Pancreas (tissue), 10 donors: ENCODE measurements around the gene DRAP1. TPM values are rescaled to one million over a fixed set of nuclear protein-coding genes. Genes with fewer than 3 reads are reported as not detected.
A peak's percentile ranks its signal among the peaks of the same experiment; 100 is the strongest.
"Not testable (repeated sequence)": the region's sequence is repeated elsewhere in the genome, so short reads cannot be mapped to it uniquely, and the experiment has no call there.

Experiments used
- ATAC-seq, 4 donors: fragments of 200-7000 bp; cut with Tn5 transposase; one replicate each; pipeline versions ENCODE4 v1.8.0 to v1.9.1; 2020; ENCODE audit warnings: mild to moderate bottlenecking in 4 of 4, moderate library complexity in 4 of 4
- DNase-seq, 6 donors: peaks; one replicate each; pipeline ENCODE4 v3.0.0-alpha.2; 2020
- FAIRE-seq: peaks from 2 replicates; lab custom pipeline; 2012; peaks lifted over from hg19 to GRCh38; lab: Jason Lieb, UNC
- H3K27ac ChIP-seq, 4 donors: fragments of 200-600 bp; sonication (generic); 1 replicate in 3 of 4; 2 replicates in 1 of 4; pipeline versions ENCODE4 v1.5.0 to v1.8.0; 2020
- H3K27me3 ChIP-seq, 4 donors: fragments of 200-600 bp; one replicate each; pipeline ENCODE4 v1.8.0; 2021
- H3K36me3 ChIP-seq, 3 donors: fragments of 200-600 bp; sonication (generic) in 1 of 3; one replicate each; pipeline versions ENCODE4 v1.5.0 to v1.8.0; 2020 to 2021
- H3K4me1 ChIP-seq, 3 donors: fragments of 200-600 bp; one replicate each; pipeline ENCODE4 v1.8.0; 2021
- H3K4me3 ChIP-seq, 4 donors: fragments of 200-600 bp; sonication (generic) in 2 of 4; one replicate each; pipeline versions ENCODE4 v1.5.0 to v1.8.0; 2020 to 2021
- H3K9me3 ChIP-seq, 4 donors: fragments of 200-600 bp; one replicate each; pipeline ENCODE4 v1.8.0; 2021
- CTCF ChIP-seq, 4 donors: fragments of 200-600 bp; sonication (generic) in 3 of 4; IDR thresholded peaks; one replicate each; pipeline versions ENCODE4 v1.5.0 to v1.8.0; 2021; ENCODE audit warnings: antibody characterized with exemption in 4 of 4
- WGBS, 2 donors: extraction: QIAGEN DNeasy Blood & Tissue Kit; methylation state at CpG; one replicate each; pipeline ENCODE4 v1.1.7; 2013; 5-methylcytosine and 5-hydroxymethylcytosine counted together
- intact Hi-C, 3 donors: fragments of 100-400 bp; cut with DNase I; formaldehyde crosslinking; loops; one replicate each; pipeline versions ENCODE4 v1.11.1 to v1.14.2; 2022
- polyA plus RNA-seq, 2 donors: library from polyadenylated mRNA; stranded (reverse); fragments of 200-250 nt; gene quantifications; one replicate each; pipeline ENCODE4 v1.2.3, GENCODE V29; 2013
- total RNA-seq, 6 donors: library from RNA; stranded (reverse); fragmentation: NEBNext Ultra II Directional in 4 of 6; extraction: Animal tissue kit (Norgen Biotek cat#: 25700) in 4 of 6; gene quantifications; one replicate each; pipeline versions ENCODE4 v1.2.1 to v1.2.4, GENCODE V29; 2021 to 2023
- donor health status: healthy with polysubstance abuse.
- donor health status: DM: no; HTN: no; CAD: no; lungs with moderate emphysema.
- donor health status: DM: no; HTN: no; CAD: no.
- donor health status: control.
- donor health status: control.
- donor health status: Bipolar disorder and iron deficiency.
- donor health status: DM: yes; HTN: yes; CAD: no.
- donor health status: DM: no; HTN: no; CAD: no.
- donor health status: DM: no; HTN: no; CAD: no.
- donor health status: DM: yes; HTN: yes; CAD: no.

DRAP1 gene
- total and polyA plus RNA-seq, 8 donors, result 20.4 to 58.8 (median 27.2) TPM

- ATAC-seq, result no peak
- Histone ChIP-seq H3K9me3 (no peaks in the 10 kb centered on the region), H3K4me1 (peaks cover 7 to 31% (median 11%) of the 10 kb centered on the region in 3 donors), H3K36me3 (no peaks in the 10 kb centered on the region), H3K27ac (peak overlapping the region; percentile 76 to 93 (median 88)), H3K4me3 (peak overlapping the region; percentile 41 to 71 (median 58)), H3K27me3 (no peaks in the 10 kb centered on the region)
- FAIRE-seq, result no peak
- 21 to 25% methylated on average over 54 to 57 of the region's 57 CpGs for WGBS, 2 donors
- no peak for TF ChIP-seq CTCF (IDR thresholded peaks at IDR 0.05)
- DNase-seq, result peak in 1 of 6 donors; percentile 81
- intact Hi-C loops, result no loop called here
Measured at GRCh38 chr11:65891219-65892136, 27.7 kb upstream of the DRAP1 start.

GRCh38 chr11:65892137-65892540 is 27.1 kb upstream of the DRAP1 start:
- intact Hi-C loops, H3K9me3 ChIP-seq, H3K36me3 ChIP-seq, FAIRE-seq, H3K27me3 ChIP-seq, ATAC-seq: not testable (repeated sequence)
- peak overlapping the region in 1 of 4 donors; percentile 71 for H3K4me3 ChIP-seq
- H3K4me1 ChIP-seq, result peaks cover 7 to 31% (median 11%) of the 10 kb centered on the region in 3 donors
- peak in 1 of 6 donors; percentile 32 for DNase-seq
- WGBS, 2 donors, result 82 to 95% methylated on average over 5 of the region's 5 CpGs
- H3K27ac ChIP-seq, result peak overlapping the region in 1 of 4 donors; percentile 93

GRCh38 chr11:65892661-65893317 is 26.4 kb upstream of the DRAP1 start:
- no peak for FAIRE-seq
- H3K4me3 ChIP-seq, result no peak overlapping the region
- intact Hi-C loops, result no loop called here
- H3K9me3 ChIP-seq, result no peaks in the 10 kb centered on the region
- no peak overlapping the region for H3K27ac ChIP-seq
- no peak for TF ChIP-seq CTCF (IDR thresholded peaks at IDR 0.05)
- no peak for ATAC-seq
- no peaks in the 10 kb centered on the region for H3K36me3 ChIP-seq
- DNase-seq, result peak in 1 of 6 donors; percentile 48
- H3K27me3 ChIP-seq, result no peaks in the 10 kb centered on the region
- WGBS, 2 donors, result 84 to 87% methylated on average over 10 of the region's 10 CpGs
- H3K4me1 ChIP-seq, result peaks cover 1 to 25% (median 11%) of the 10 kb centered on the region in 3 donors

GRCh38 chr11:65894034-65894591 is 25.1 kb upstream of the DRAP1 start:
- DNase-seq, result peak in 1 of 6 donors; percentile 62
- Histone ChIP-seq H3K36me3 (no peaks in the 10 kb centered on the region), H3K4me1 (peaks cover 0 to 24% (median 11%) of the 10 kb centered on the region in 3 donors), H3K27me3 (no peaks in the 10 kb centered on the region), H3K27ac (peak overlapping the region in 2 of 4 donors; percentile 54 to 55), H3K4me3 (no peak overlapping the region), H3K9me3 (no peaks in the 10 kb centered on the region)
- intact Hi-C loops, result no loop called here
- no peak for ATAC-seq
- no peak for FAIRE-seq
- 75 to 87% methylated on average over 16 of the region's 16 CpGs for WGBS, 2 donors
- TF ChIP-seq CTCF (IDR thresholded peaks at IDR 0.05), result no peak

GRCh38 chr11:65895482-65895981 is 23.7 kb upstream of the DRAP1 start:
- Histone ChIP-seq H3K9me3 (no peaks in the 10 kb centered on the region), H3K4me3 (no peak overlapping the region), H3K4me1 (peaks cover 8 to 19% (median 8%) of the 10 kb centered on the region in 3 donors), H3K36me3 (no peaks in the 10 kb centered on the region), H3K27me3 (no peaks in the 10 kb centered on the region), H3K27ac (no peak overlapping the region)
- ATAC-seq, result no peak
- no peak for TF ChIP-seq CTCF (IDR thresholded peaks at IDR 0.05)
- no peak for DNase-seq
- intact Hi-C loops, result no loop called here
- no peak for FAIRE-seq
- WGBS, 2 donors, result 77 to 91% methylated on average over 5 of the region's 5 CpGs
